ENCODE measurements around the gene CADM4. TPM values are rescaled to one million over a fixed set of nuclear protein-coding genes. Genes with fewer than 3 reads are reported as not detected.

Gene CADM4
- total and polyA plus RNA-seq, 8 donors = 5.9 to 11.3 (median 8.7) TPM

DNA sequence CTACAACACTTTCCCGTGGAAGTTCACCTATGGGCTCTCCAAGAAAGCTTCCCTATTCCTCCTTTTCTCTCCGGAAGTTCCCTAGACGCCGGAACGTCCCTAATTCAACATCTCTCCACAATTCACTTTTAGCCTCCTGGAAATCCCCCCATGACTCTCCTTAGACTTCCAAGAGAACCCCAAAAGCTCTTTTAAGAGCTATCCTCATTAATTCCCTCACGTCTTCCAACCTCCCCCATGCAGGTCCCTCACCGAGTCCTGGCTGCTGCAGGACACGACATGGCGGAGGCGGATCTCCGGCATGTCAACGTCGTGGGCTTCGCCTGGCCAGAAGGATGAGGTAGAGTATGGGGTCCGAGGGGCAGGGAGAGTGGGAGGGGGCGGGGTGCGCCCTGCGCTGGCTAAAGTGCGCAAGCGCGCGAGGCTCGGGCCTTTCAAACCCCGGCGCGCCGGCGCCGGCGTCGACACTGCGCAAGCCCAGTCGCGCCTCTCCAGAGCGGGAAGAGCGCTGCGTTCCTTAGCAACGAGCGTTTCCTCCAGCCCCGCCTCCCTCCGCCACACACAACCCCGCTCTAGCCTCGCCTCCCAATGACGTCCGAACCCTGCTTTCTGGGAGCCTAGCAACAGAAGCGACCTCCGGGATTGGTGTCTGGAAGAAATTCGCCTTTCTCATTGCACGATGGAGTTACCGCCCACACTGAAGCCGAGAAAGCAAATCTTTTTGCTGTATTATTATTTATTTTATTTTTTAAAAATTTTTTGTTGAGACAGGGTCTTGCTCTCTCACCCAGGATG lies 64.3 kb downstream of the CADM4 start, which contains the start of the genes PINLYP and XRCC1:
TSS of gene PINLYP (plus strand) at position 646 of the 795 bp plus-strand sequence. CDS start 1,391 bp downstream, outside the sequence.
TSS of gene XRCC1 (minus strand) at position 372 of the 795 bp plus-strand sequence. CDS start at position 303, 69 bp downstream.
- Histone ChIP-seq H3K9me3 (no peaks in the 10 kb centered on the region), H3K27ac (peak within 1 kb of the TSS; percentile 54 to 71 (median 60)), H3K27me3 (no peaks in the 10 kb centered on the region), H3K4me1 (peaks cover 0 to 7% (median 7%) of the 10 kb centered on the region in 3 donors), H3K4me3 (peak within 1 kb of the TSS; percentile 51 to 82 (median 71)), H3K36me3 (no peaks in the 10 kb centered on the region)
- DNase-seq (peak; percentile 96 to 99 (median 98)), FAIRE-seq (peak; percentile 97), ATAC-seq (peak; percentile 99)
- WGBS, 2 donors = 0% methylated on average over 51 of the region's 51 CpGs
- TF ChIP-seq, protein P1, sequence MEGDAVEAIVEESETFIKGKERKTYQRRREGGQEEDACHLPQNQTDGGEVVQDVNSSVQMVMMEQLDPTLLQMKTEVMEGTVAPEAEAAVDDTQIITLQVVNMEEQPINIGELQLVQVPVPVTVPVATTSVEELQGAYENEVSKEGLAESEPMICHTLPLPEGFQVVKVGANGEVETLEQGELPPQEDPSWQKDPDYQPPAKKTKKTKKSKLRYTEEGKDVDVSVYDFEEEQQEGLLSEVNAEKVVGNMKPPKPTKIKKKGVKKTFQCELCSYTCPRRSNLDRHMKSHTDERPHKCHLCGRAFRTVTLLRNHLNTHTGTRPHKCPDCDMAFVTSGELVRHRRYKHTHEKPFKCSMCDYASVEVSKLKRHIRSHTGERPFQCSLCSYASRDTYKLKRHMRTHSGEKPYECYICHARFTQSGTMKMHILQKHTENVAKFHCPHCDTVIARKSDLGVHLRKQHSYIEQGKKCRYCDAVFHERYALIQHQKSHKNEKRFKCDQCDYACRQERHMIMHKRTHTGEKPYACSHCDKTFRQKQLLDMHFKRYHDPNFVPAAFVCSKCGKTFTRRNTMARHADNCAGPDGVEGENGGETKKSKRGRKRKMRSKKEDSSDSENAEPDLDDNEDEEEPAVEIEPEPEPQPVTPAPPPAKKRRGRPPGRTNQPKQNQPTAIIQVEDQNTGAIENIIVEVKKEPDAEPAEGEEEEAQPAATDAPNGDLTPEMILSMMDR (IDR thresholded peaks at IDR 0.05) = no peak
- intact Hi-C loops (cut with DNase I) = no loop called here

DNA sequence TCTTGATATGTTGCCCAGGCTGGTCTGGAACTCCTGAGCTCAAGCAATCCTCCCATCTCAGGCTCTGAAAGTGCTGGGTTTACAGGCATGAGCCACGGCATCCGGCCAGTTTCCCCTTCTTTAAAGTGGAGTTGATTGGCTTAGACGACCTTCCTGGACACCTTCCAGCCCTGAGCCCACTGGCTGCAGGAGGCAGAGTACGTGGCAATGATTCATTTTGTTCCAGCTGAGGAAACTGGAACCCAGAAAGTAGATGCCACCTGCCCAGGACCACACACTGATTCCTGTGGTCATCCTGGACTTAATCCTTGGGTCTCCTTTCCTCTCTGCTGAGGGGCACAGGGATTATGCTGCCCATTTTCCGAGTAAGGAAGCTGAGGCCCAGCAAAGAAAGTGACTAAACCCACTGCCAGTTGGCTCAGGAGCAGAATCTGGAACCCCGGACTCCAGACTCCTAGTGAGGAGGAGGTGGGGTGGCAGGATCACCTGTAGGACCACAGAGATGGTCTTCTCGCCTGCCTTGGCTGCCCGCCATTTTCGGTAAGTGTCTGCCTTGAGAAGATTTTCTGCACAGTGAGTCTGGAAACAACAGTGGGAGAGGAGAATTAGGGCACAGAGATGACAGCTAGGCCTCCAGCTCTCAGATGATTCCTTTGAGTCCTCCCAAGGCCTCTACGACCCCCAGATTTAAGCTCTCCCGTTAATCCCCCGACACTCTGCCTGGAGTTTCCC lies 65.1 kb downstream of the CADM4 start:
- H3K4me1 ChIP-seq = peaks cover 0 to 7% (median 7%) of the 10 kb centered on the region in 3 donors
- TF ChIP-seq, protein P1 (IDR thresholded peaks at IDR 0.05) = no peak
- FAIRE-seq = no peak

More for the DNA sequence above, 65.1 kb downstream of the CADM4 start:
- H3K27me3 ChIP-seq = no peaks in the 10 kb centered on the region
- 22 to 25% methylated on average over 12 of the region's 12 CpGs for WGBS, 2 donors
- no peak for ATAC-seq
- intact Hi-C loops (cut with DNase I) = no loop called here
- H3K9me3 ChIP-seq = no peaks in the 10 kb centered on the region
- no peaks in the 10 kb centered on the region for H3K36me3 ChIP-seq
- peak overlapping the region; percentile 51 to 82 (median 71) for H3K4me3 ChIP-seq
- H3K27ac ChIP-seq = peak overlapping the region; percentile 53 to 71 (median 60)
- DNase-seq = peak in 1 of 6 donors; percentile 49

Other genes with a start within 250 kb of the CADM4 start
- gene TEX101, start 225.0 kb downstream of the CADM4 start, total RNA-seq = not detected
- not detected for gene TEX101, start 225.0 kb downstream of the CADM4 start, polyA plus RNA-seq
- gene LYPD3, start 174.2 kb downstream of the CADM4 start, total RNA-seq = under 1 TPM; 0.20 to 0.53 (median 0.31) TPM
- 1 to 10 TPM in 1 of 2 donors, under 1 TPM in 1; 0.38 to 1.7 TPM for gene LYPD3, start 174.2 kb downstream of the CADM4 start, polyA plus RNA-seq
- 10 to 100 TPM in 2 of 6 donors, 1 to 10 TPM in 4; 7.2 to 12.8 (median 9.5) TPM for gene PHLDB3, start 135.1 kb downstream of the CADM4 start, total RNA-seq
- 10 to 100 TPM; 22.3 to 33.7 TPM for gene PHLDB3, start 135.1 kb downstream of the CADM4 start, polyA plus RNA-seq
- gene ETHE1, start 112.6 kb downstream of the CADM4 start, total RNA-seq = 10 to 100 TPM in 5 of 6 donors, 1 to 10 TPM in 1; 8.7 to 21.3 (median 15.9) TPM
- 10 to 100 TPM; 13.6 to 17.3 TPM for gene ETHE1, start 112.6 kb downstream of the CADM4 start, polyA plus RNA-seq
- 1 to 10 TPM in 5 of 6 donors, under 1 TPM in 1; 0.79 to 1.3 (median 1.2) TPM for gene ZNF575, start 106.7 kb downstream of the CADM4 start, total RNA-seq
- gene ZNF575, start 106.7 kb downstream of the CADM4 start, polyA plus RNA-seq = 1 to 10 TPM; 1.1 to 1.2 TPM
- 10 to 100 TPM in 5 of 6 donors, 1 to 10 TPM in 1; 9.3 to 13.5 (median 12.0) TPM for gene XRCC1, start 64.3 kb downstream of the CADM4 start, total RNA-seq
- 10 to 100 TPM; 15.0 to 19.3 TPM for gene XRCC1, start 64.3 kb downstream of the CADM4 start, polyA plus RNA-seq
- 1 to 10 TPM in 2 of 6 donors, under 1 TPM in 4; 0.51 to 1.5 (median 0.60) TPM for gene PINLYP, start 64.0 kb downstream of the CADM4 start, total RNA-seq
- 1 to 10 TPM; 5.2 to 7.2 TPM for gene PINLYP, start 64.0 kb downstream of the CADM4 start, polyA plus RNA-seq
- gene IRGQ, start 43.7 kb downstream of the CADM4 start, total RNA-seq = 10 to 100 TPM in 3 of 6 donors, 1 to 10 TPM in 3; 8.2 to 14.7 (median 11.0) TPM
- 1 to 10 TPM; 4.3 to 6.1 TPM for gene IRGQ, start 43.7 kb downstream of the CADM4 start, polyA plus RNA-seq
- 1 to 10 TPM; 5.2 to 8.6 (median 6.2) TPM for gene ZNF576, start 43.3 kb downstream of the CADM4 start, total RNA-seq
- 1 to 10 TPM; 7.5 to 8.4 TPM for gene ZNF576, start 43.3 kb downstream of the CADM4 start, polyA plus RNA-seq
- gene SRRM5, start 27.8 kb downstream of the CADM4 start, total RNA-seq = under 1 TPM in 4 of 6 donors, not detected in 2; 0.06 to 0.28 (median 0.22) TPM
- gene SRRM5, start 27.8 kb downstream of the CADM4 start, polyA plus RNA-seq = 1 to 10 TPM in 1 of 2 donors, under 1 TPM in 1; 0.87 to 1.3 TPM
- gene ZNF428, start 20.2 kb downstream of the CADM4 start, total RNA-seq = 10 to 100 TPM; 12.0 to 23.7 (median 17.4) TPM
- gene ZNF428, start 20.2 kb downstream of the CADM4 start, polyA plus RNA-seq = 10 to 100 TPM; 35.9 to 55.0 TPM
- 10 to 100 TPM in 2 of 6 donors, 1 to 10 TPM in 4; 1.6 to 24.5 (median 3.1) TPM for gene PLAUR, start 30.3 kb upstream of the CADM4 start, total RNA-seq
- 1 to 10 TPM; 4.4 to 5.1 TPM for gene PLAUR, start 30.3 kb upstream of the CADM4 start, polyA plus RNA-seq
- gene IRGC, start 76.2 kb upstream of the CADM4 start, total RNA-seq = not detected
- not detected for gene IRGC, start 76.2 kb upstream of the CADM4 start, polyA plus RNA-seq
- gene SMG9, start 115.1 kb upstream of the CADM4 start, total RNA-seq = 10 to 100 TPM in 3 of 6 donors, 1 to 10 TPM in 3; 6.6 to 20.1 (median 10.5) TPM
- gene SMG9, start 115.1 kb upstream of the CADM4 start, polyA plus RNA-seq = 10 to 100 TPM; 22.3 to 23.0 TPM
- gene KCNN4, start 141.1 kb upstream of the CADM4 start, total RNA-seq = 1 to 10 TPM in 3 of 6 donors, under 1 TPM in 3; 0.43 to 2.6 (median 0.82) TPM
- 1 to 10 TPM; 1.3 to 1.5 TPM for gene KCNN4, start 141.1 kb upstream of the CADM4 start, polyA plus RNA-seq
- gene LYPD5, start 162.6 kb upstream of the CADM4 start, total RNA-seq = 1 to 10 TPM in 1 of 6 donors, under 1 TPM in 5; 0.09 to 1.2 (median 0.24) TPM
- under 1 TPM; 0.42 to 0.49 TPM for gene LYPD5, start 162.6 kb upstream of the CADM4 start, polyA plus RNA-seq
- gene ZNF283, start 187.5 kb upstream of the CADM4 start, total RNA-seq = 1 to 10 TPM; 3.0 to 7.7 (median 3.9) TPM
- 1 to 10 TPM; 1.9 to 2.0 TPM for gene ZNF283, start 187.5 kb upstream of the CADM4 start, polyA plus RNA-seq
- 1 to 10 TPM in 2 of 6 donors, under 1 TPM in 4; 0.51 to 2.5 (median 0.73) TPM for gene ZNF404, start 244.1 kb upstream of the CADM4 start, total RNA-seq
- 1 to 10 TPM; 4.3 to 5.0 TPM for gene ZNF404, start 244.1 kb upstream of the CADM4 start, polyA plus RNA-seq